C4-2B (cell line): ENCODE results near the gene NUP93.

ENCODE experiments used
- H3K27ac ChIP-seq: fragments of 450-650 bp; 2 replicates; pipeline ENCODE4 v1.5.1; 2017
- CTCF ChIP-seq: fragments of 450-650 bp; conservative IDR thresholded peaks from 2 replicates; pipeline ENCODE4 v1.5.1; 2017; ENCODE audit warnings: mild to moderate bottlenecking
- ZFX ChIP-seq: fragments of 450-650 bp; IDR thresholded peaks from 2 replicates; pipeline ENCODE4 v1.6.1; 2017

NUP93 gene

GRCh38 chr16:56838622-56839337, 108.9 kb downstream of the NUP93 start:
- TF ChIP-seq CTCF (no peak), ZFX (no peak)
- no peak overlapping the region for H3K27ac ChIP-seq

DNA sequence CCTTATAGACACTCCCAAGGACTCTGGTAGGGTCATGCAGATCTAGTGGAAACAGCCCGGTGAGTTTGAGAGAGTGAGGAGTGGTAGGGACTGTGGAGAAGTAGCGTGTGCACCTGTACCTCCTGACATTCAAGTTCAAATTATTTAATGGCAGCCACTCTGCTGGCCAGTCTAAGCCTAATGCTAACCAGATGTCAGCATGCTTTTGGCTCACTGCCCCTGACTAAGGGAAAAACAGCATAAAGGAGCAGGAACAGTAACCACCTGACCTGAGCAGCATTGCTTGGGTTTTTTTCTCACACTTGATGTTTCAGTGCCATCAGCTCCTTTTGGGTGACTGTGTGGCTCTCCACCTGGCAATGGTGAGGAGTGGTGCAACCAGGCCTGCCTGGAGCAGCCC, 111.3 kb downstream of the NUP93 start:
- no peak overlapping the region for H3K27ac ChIP-seq
- TF ChIP-seq ZFX (no peak), CTCF (no peak)

DNA sequence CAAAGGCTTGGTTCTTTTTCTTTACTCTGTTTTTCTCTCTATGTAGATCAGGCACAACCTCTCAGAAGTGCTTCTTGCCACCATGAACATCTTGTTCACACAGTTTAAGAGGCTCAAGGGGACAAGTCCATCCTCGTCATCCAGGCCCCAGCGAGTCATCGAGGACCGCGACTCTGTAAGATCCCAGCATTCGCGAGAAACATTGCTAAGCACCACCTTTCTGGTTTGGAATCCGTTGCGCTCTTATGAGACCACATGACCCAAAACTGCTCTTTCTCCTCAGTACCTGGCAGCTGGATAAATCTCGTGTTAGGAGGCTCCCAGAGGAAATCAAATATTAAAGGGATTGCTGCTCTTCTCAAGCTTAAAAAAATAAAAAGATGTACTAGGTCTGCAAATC, 111.7 kb downstream of the NUP93 start:
- H3K27ac ChIP-seq, result no peak overlapping the region
- TF ChIP-seq ZFX, result no peak
- TF ChIP-seq CTCF, result no peak

DNA sequence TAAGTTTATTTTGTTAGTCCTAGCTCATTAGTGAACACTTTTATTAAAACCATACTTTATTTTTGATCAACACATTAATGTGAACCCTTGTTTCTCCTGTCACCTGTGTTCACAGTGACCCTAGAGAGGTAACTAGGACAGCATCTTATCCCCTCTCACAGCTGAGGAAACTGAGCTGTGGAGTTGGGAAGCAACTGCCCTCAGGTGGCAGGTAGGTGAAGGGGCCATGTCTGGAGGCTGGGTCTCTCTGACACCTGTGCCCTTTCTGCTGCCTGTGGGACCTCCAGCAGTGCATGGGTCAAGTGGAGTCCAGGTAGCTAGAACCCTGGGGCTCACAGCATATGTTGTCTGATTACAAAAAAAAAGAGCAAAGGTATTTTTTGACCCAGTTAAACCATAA, 112.2 kb downstream of the NUP93 start:
- TF ChIP-seq CTCF (no peak), ZFX (no peak)
- no peak overlapping the region for H3K27ac ChIP-seq

- no peak for TF ChIP-seq CTCF
- no peak for TF ChIP-seq ZFX
- no peak overlapping the region for H3K27ac ChIP-seq
Observed at GRCh38 chr16:56844056-56844455, 114.1 kb downstream of the NUP93 start.

GRCh38 chr16:56847173-56847910, 117.4 kb downstream of the NUP93 start:
- H3K27ac ChIP-seq, result no peak overlapping the region
- no peak for TF ChIP-seq ZFX
- no peak for TF ChIP-seq CTCF
